ENCODE measurements around the gene ATOH8.

DNA sequence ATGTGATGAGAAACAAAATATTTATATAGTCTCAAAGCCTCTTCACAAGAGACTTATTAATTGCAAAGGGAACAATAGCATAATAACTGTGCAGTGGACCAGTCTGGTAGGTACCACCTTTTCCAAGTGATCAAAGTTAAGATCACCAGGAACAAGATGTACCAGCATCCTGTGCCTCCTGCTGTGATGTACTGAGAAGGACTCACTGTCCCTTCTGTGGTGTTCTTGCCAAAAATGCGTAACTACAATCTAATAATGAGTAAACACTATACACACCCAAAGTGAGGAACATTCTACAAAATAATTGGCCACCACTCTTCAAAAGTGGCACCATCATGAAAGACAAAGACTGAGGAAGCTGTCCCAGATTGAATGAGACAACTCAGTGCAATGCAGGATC, 45.1 kb upstream of the ATOH8 start:
- TF ChIP-seq, protein P1, sequence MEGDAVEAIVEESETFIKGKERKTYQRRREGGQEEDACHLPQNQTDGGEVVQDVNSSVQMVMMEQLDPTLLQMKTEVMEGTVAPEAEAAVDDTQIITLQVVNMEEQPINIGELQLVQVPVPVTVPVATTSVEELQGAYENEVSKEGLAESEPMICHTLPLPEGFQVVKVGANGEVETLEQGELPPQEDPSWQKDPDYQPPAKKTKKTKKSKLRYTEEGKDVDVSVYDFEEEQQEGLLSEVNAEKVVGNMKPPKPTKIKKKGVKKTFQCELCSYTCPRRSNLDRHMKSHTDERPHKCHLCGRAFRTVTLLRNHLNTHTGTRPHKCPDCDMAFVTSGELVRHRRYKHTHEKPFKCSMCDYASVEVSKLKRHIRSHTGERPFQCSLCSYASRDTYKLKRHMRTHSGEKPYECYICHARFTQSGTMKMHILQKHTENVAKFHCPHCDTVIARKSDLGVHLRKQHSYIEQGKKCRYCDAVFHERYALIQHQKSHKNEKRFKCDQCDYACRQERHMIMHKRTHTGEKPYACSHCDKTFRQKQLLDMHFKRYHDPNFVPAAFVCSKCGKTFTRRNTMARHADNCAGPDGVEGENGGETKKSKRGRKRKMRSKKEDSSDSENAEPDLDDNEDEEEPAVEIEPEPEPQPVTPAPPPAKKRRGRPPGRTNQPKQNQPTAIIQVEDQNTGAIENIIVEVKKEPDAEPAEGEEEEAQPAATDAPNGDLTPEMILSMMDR (conservative IDR thresholded peaks at IDR 0.05) = no peak
- TF ChIP-seq ZFX (IDR thresholded peaks at IDR 0.05) = no peak

Data from C4-2B (cell line).